Stimulated activated CD4-positive, alpha-beta T cell treated with anti-CD3 and anti-CD28 coated beads, Interleukin-1b, Interleukin-23, amount 100 ng/mL, for 1 hour (primary cell): ENCODE results near the gene CPS1.

Experiments
- DNase-seq, 2 donors: peaks; one replicate each; pipeline ENCODE4 v3.0.0-alpha.2; 2020; ENCODE audit warnings: low read depth in 2 of 2

Gene CPS1

GRCh38 chr2:210546424-210547208, 9.8 kb upstream of the CPS1 start:
- no peak for DNase-seq

GRCh38 chr2:210548031-210548430, 8.4 kb upstream of the CPS1 start:
- DNase-seq, result no peak

GRCh38 chr2:210548878-210549384, 7.5 kb upstream of the CPS1 start:
- DNase-seq, result no peak

GRCh38 chr2:210551001-210551400, 5.4 kb upstream of the CPS1 start:
- no peak for DNase-seq

- DNase-seq, result no peak
These were observed 3.0 kb upstream of the CPS1 start for GRCh38 chr2:210553373-210553772.

- no peak for DNase-seq
These were observed 844 bp upstream of the CPS1 start for GRCh38 chr2:210555555-210555954.

- DNase-seq, result no peak
These were observed 1.3 kb downstream of the CPS1 start for GRCh38 chr2:210557721-210558120.

GRCh38 chr2:210558708-210559107, 2.3 kb downstream of the CPS1 start:
- DNase-seq, result no peak

GRCh38 chr2:210559182-210559581, 2.8 kb downstream of the CPS1 start:
- DNase-seq, result no peak

GRCh38 chr2:210561475-210561874, 5.1 kb downstream of the CPS1 start:
- no peak for DNase-seq

GRCh38 chr2:210562091-210562490, 5.7 kb downstream of the CPS1 start:
- no peak for DNase-seq

GRCh38 chr2:210562502-210563080, 6.2 kb downstream of the CPS1 start:
- no peak for DNase-seq

GRCh38 chr2:210567279-210567678, 10.9 kb downstream of the CPS1 start:
- DNase-seq, result no peak

GRCh38 chr2:210568108-210568507, 11.7 kb downstream of the CPS1 start:
- DNase-seq, result no peak

- DNase-seq, result no peak
These were observed 21.1 kb downstream of the CPS1 start for GRCh38 chr2:210577263-210578071.

GRCh38 chr2:210584834-210585233, 28.4 kb downstream of the CPS1 start:
- DNase-seq, result no peak

GRCh38 chr2:210586381-210586780, 30.0 kb downstream of the CPS1 start:
- no peak for DNase-seq

- DNase-seq, result no peak
These were observed 35.3 kb downstream of the CPS1 start for GRCh38 chr2:210591663-210592062.

- no peak for DNase-seq
These were observed 36.3 kb downstream of the CPS1 start for GRCh38 chr2:210592726-210593125.

- no peak for DNase-seq
These were observed 36.8 kb downstream of the CPS1 start for GRCh38 chr2:210593166-210593565.

- no peak for DNase-seq
These were observed 41.8 kb downstream of the CPS1 start for GRCh38 chr2:210598219-210598618.

- DNase-seq, result no peak
These were observed 43.1 kb downstream of the CPS1 start for GRCh38 chr2:210599476-210599875.

GRCh38 chr2:210604666-210605065, 48.3 kb downstream of the CPS1 start:
- DNase-seq, result no peak
